Lung (tissue), 12 donors: ENCODE measurements around the gene LTBP3. TPM values are rescaled to one million over a fixed set of nuclear protein-coding genes. Genes with fewer than 3 reads are reported as not detected.
A peak's percentile ranks its signal among the peaks of the same experiment; 100 is the strongest.

ENCODE experiments used
- ATAC-seq: fragments of 200-7000 bp; cut with Tn5 transposase; one replicate; pipeline ENCODE4 v1.9.1; 2020; ENCODE audit warnings: moderate number of reproducible peaks; ENCODE audit not compliant: insufficient read depth, low FRiP score
- DNase-seq, 3 donors: peaks; one replicate each; pipeline ENCODE4 v3.0.0-alpha.2; 2013 to 2017
- H3K27ac ChIP-seq, 2 donors: one replicate each; pipeline ENCODE4 v1.5.1; 2013; ENCODE audit warnings: mild to moderate bottlenecking in 2 of 2, moderate library complexity in 2 of 2, control low read depth in 1 of 2, inconsistent platforms in 1 of 2, low read depth in 1 of 2, low read length in 1 of 2
- H3K27me3 ChIP-seq, 3 donors: one replicate each; pipeline ENCODE4 v1.5.1; 2013; ENCODE audit warnings: low read length in 2 of 3; ENCODE audit not compliant: control insufficient read depth in 3 of 3, insufficient read depth in 3 of 3
- H3K36me3 ChIP-seq, 4 donors: one replicate each; pipeline ENCODE4 v1.5.1; 2013; ENCODE audit warnings: low read length in 4 of 4, mild to moderate bottlenecking in 1 of 4, moderate library complexity in 1 of 4; ENCODE audit not compliant: control insufficient read depth in 4 of 4, insufficient read depth in 4 of 4
- H3K4me1 ChIP-seq, 5 donors: one replicate each; pipeline ENCODE4 v1.5.1; 2013; ENCODE audit warnings: low read length in 5 of 5, mild to moderate bottlenecking in 2 of 5, moderate library complexity in 1 of 5; ENCODE audit not compliant: control insufficient read depth in 5 of 5, insufficient read depth in 5 of 5
- H3K4me3 ChIP-seq: one replicate; pipeline ENCODE4 v1.5.1; 2013; ENCODE audit warnings: mild to moderate bottlenecking, control low read depth, moderate library complexity
- H3K9ac ChIP-seq, 2 donors: one replicate each; pipeline ENCODE4 v1.5.1; 2013; ENCODE audit warnings: low read length in 2 of 2, control low read depth in 1 of 2; ENCODE audit not compliant: insufficient read depth in 1 of 2
- H3K9me3 ChIP-seq, 4 donors: one replicate each; pipeline ENCODE4 v1.5.1; 2013; ENCODE audit warnings: low read length in 3 of 4, mild to moderate bottlenecking in 1 of 4, moderate library complexity in 1 of 4; ENCODE audit not compliant: control insufficient read depth in 4 of 4, insufficient read depth in 3 of 4
- CTCF ChIP-seq: IDR thresholded peaks from 2 replicates; pipeline ENCODE4 v1.5.1; 2012; ENCODE audit warnings: mild to moderate bottlenecking; ENCODE audit errors: control extremely low read depth, extremely low read depth
- WGBS, 2 donors: extraction: QIAGEN DNeasy Blood & Tissue Kit; methylation state at CpG; one replicate each; pipeline ENCODE4 v1.1.7; 2013; 5-methylcytosine and 5-hydroxymethylcytosine counted together
- polyA plus RNA-seq, 2 donors: library from polyadenylated mRNA; stranded (reverse); fragments of 200-250 nt; gene quantifications; one replicate each; pipeline ENCODE4 v1.2.1, GENCODE V29; 2013
- total RNA-seq, 2 donors: library from RNA; depleted of rRNA in 1 of 2; stranded (reverse); fragments of >200 nt in 1 of 2; gene quantifications; one replicate each; pipeline ENCODE4 v1.2.1, GENCODE V29; 2014 to 2021
- donor health status: control.
- donor health status: control.
- donor health status: Bipolar disorder and iron deficiency.
- donor health status: healthy.
- donor health status: DM: yes; HTN: yes; CAD: no.

Gene LTBP3
- total and polyA plus RNA-seq, 4 donors: 39.1 to 111 (median 73.4) TPM

GRCh38 chr11:65578667-65579066 is 20.5 kb upstream of the LTBP3 start:
- no peak overlapping the region for H3K27ac ChIP-seq
- TF ChIP-seq CTCF: no peak
- WGBS, 2 donors: 91% methylated on average over 3 of the region's 3 CpGs
- H3K4me3 ChIP-seq: no peak overlapping the region
- peaks cover 0 to 33% (median 11%) of the 10 kb centered on the region in 5 donors for H3K4me1 ChIP-seq
- H3K9ac ChIP-seq: no peak overlapping the region
- peaks cover 0 to 3% (median 0%) of the 10 kb centered on the region in 4 donors for H3K9me3 ChIP-seq
- no peak for DNase-seq
- no peak for ATAC-seq
- H3K27me3 ChIP-seq: peaks cover 0 to 3% (median 0%) of the 10 kb centered on the region in 3 donors
- peaks cover 0 to 34% (median 12%) of the 10 kb centered on the region in 4 donors for H3K36me3 ChIP-seq

- H3K9ac ChIP-seq: no peak overlapping the region
- ATAC-seq: no peak
- peak overlapping the region in 1 of 2 donors; percentile 77 for H3K27ac ChIP-seq
- peaks cover 0 to 34% (median 12%) of the 10 kb centered on the region in 4 donors for H3K36me3 ChIP-seq
- no peak for DNase-seq
- no peak for TF ChIP-seq CTCF
- peaks cover 0 to 2% (median 0%) of the 10 kb centered on the region in 3 donors for H3K27me3 ChIP-seq
- peaks cover 0 to 3% (median 0%) of the 10 kb centered on the region in 4 donors for H3K9me3 ChIP-seq
- no peak overlapping the region for H3K4me3 ChIP-seq
- WGBS, 2 donors: 92 to 96% methylated on average over 7 of the region's 7 CpGs
- peaks cover 0 to 38% (median 15%) of the 10 kb centered on the region in 5 donors for H3K4me1 ChIP-seq
Observed at GRCh38 chr11:65578134-65578533, 20.0 kb upstream of the LTBP3 start.

GRCh38 chr11:65577756-65578109 is 19.6 kb upstream of the LTBP3 start:
- Histone ChIP-seq H3K27me3 (no peaks in the 10 kb centered on the region), H3K9ac (no peak overlapping the region), H3K27ac (peak overlapping the region; percentile 77 to 90), H3K4me1 (peaks cover 0 to 40% (median 16%) of the 10 kb centered on the region in 5 donors), H3K36me3 (peaks cover 0 to 34% (median 12%) of the 10 kb centered on the region in 4 donors), H3K9me3 (peaks cover 0 to 3% (median 0%) of the 10 kb centered on the region in 4 donors), H3K4me3 (no peak overlapping the region)
- ATAC-seq (no peak), DNase-seq (no peak)
- no peak for TF ChIP-seq CTCF
- 39 to 53% methylated on average over 8 of the region's 8 CpGs for WGBS, 2 donors
